ENCODE data around the gene PKIB. TPM values are rescaled to one million over a fixed set of nuclear protein-coding genes. Genes with fewer than 3 reads are reported as not detected.

Gene PKIB
- total and polyA plus RNA-seq, 2 of the 4 experiments (the other 2 are of a cell fraction), result 6.3 to 13.1 TPM

- intact Hi-C loops (cut with micrococcal nuclease), result loop anchor here (10.0 kb wide), 1 partner anchor 679 kb away; no protein-coding TSS in a partner anchor
- H3K4me1 ChIP-seq (ENCODE audit: control insufficient read depth, insufficient read depth, low read length), result peaks cover 2% of the 10 kb centered on the region; the same call in 1 of the 2 replicates
- no peak overlapping the region for H3K23ac ChIP-seq (ENCODE audit: low read depth, low read length)
- POLR2A ChIA-PET (ENCODE audit: unreplicated experiment), result no interaction called here
- H4K8ac ChIP-seq (ENCODE audit: low read depth in 2 of 2, low read length in 2 of 2), result no peak overlapping the region
- H2BK15ac ChIP-seq (ENCODE audit: low read depth, low read length), result no peak overlapping the region
- no peak overlapping the region for H2AFZ ChIP-seq (replicated peaks; ENCODE audit: low read length, poor library complexity)
- no peak overlapping the region for H3K4me2 ChIP-seq (ENCODE audit: low read depth, low read length)
- H3K36me3 ChIP-seq (ENCODE audit: control insufficient read depth, insufficient read depth, low read length), result no peaks in the 10 kb centered on the region
- ATAC-seq (ENCODE audit: low read depth), result no peak
- H3K79me1 ChIP-seq (ENCODE audit: low read depth in 1 of 2, low read length in 2 of 2), result no peaks in the 10 kb centered on the region
- H4K20me1 ChIP-seq (ENCODE audit: insufficient read depth, low read length), result no peaks in the 10 kb centered on the region
- H3K56ac ChIP-seq (ENCODE audit: extremely low read depth, insufficient read depth, low read length), result no peak overlapping the region
- no peak overlapping the region for H3K4me3 ChIP-seq (ENCODE audit: insufficient read depth, low read depth, low read length)
- H2BK20ac ChIP-seq (ENCODE audit: low read depth, low read length), result no peak overlapping the region
- no peak overlapping the region for H2AK9ac ChIP-seq (replicated peaks; ENCODE audit: low read depth, low read length, poor library complexity)
- no peak for DNase-seq
- H4K91ac ChIP-seq (ENCODE audit: insufficient read depth, low read depth, low read length), result no peak overlapping the region
- no CpG with 5 or more reads among the region's 4 CpGs for WGBS, 2 experiments (ENCODE audit: extremely low coverage in 2 of 2, insufficient read length in 1 of 2)
- H2BK5ac ChIP-seq (ENCODE audit: low read depth, low read length, poor library complexity, severe bottlenecking), result no peak overlapping the region
- no peak overlapping the region for H3K14ac ChIP-seq (replicated peaks; ENCODE audit: low read depth, low read length)
- H3K9me1 ChIP-seq (ENCODE audit: insufficient read depth, low read length), result no peaks in the 10 kb centered on the region
- BruUV-seq (replicated peaks), result no TSS peak
- CTCF ChIA-PET, result no interaction called here
- peaks cover 9% of the 10 kb centered on the region for H3K27me3 ChIP-seq (ENCODE audit: control insufficient read depth, insufficient read depth, low read length)
- no peak overlapping the region for H3K27ac ChIP-seq (ENCODE audit: insufficient read depth, low read length)
- no peak for TF ChIP-seq BHLHE40 (IDR thresholded peaks at IDR 0.05; ENCODE audit: low read depth, low read length)
- no peak for TF ChIP-seq MAFK (IDR thresholded peaks at IDR 0.05; ENCODE audit: low read depth, low read length)
- TF ChIP-seq CEBPB (IDR thresholded peaks at IDR 0.05; ENCODE audit: low read depth, low read length), result no peak
- TF ChIP-seq SMC3 (IDR thresholded peaks at IDR 0.05; ENCODE audit: low read depth, low read length), result no peak
- TF ChIP-seq NFE2L2 (IDR thresholded peaks at IDR 0.05; ENCODE audit: low read depth, low read length), result no peak
- TF ChIP-seq RAD21 (IDR thresholded peaks at IDR 0.05; ENCODE audit: low read length), result no peak
- no peak for TF ChIP-seq CTCF (conservative IDR thresholded peaks at IDR 0.05; ENCODE audit: low read depth, low read length)
- TF ChIP-seq MAZ (IDR thresholded peaks at IDR 0.05; ENCODE audit: borderline replicate concordance, low read depth, low read length), result no peak
- TF ChIP-seq ELK1 (IDR thresholded peaks at IDR 0.05; ENCODE audit: borderline replicate concordance, low read depth, low read length), result no peak
- TF ChIP-seq POLR2A (IDR thresholded peaks at IDR 0.05; ENCODE audit: low read depth, low read length), result no peak
- TF ChIP-seq RCOR1 (IDR thresholded peaks at IDR 0.05; ENCODE audit: insufficient replicate concordance, low read length), result no peak
- TF ChIP-seq USF2 (IDR thresholded peaks at IDR 0.05; ENCODE audit: low read depth, low read length), result no peak
- TF ChIP-seq FOS (IDR thresholded peaks at IDR 0.05; ENCODE audit: low read depth, low read length), result no peak
- no peak for TF ChIP-seq MXI1 (IDR thresholded peaks at IDR 0.05; ENCODE audit: borderline replicate concordance, low read depth, low read length)
- TF ChIP-seq RFX5 (IDR thresholded peaks at IDR 0.05; ENCODE audit: low read depth, low read length), result no peak
- TF ChIP-seq CHD1 (IDR thresholded peaks at IDR 0.05; ENCODE audit: low read depth, low read length), result no peak
- in situ Hi-C loops (cut with MboI; ENCODE audit: low sequenced_read_pairs), result loop anchor here (5.0 kb wide), 1 partner anchor 101 kb away; no protein-coding TSS in a partner anchor
- H2AK5ac ChIP-seq (ENCODE audit: low read depth, low read length), result no peak overlapping the region
- H3K18ac ChIP-seq (ENCODE audit: low read depth, low read length), result no peak overlapping the region
- no peaks in the 10 kb centered on the region for H3K9me3 ChIP-seq (ENCODE audit: control insufficient read depth, insufficient read depth, low read length)
- dilution Hi-C loops (cut with HindIII; ENCODE audit: low sequenced_read_pairs, unreplicated experiment), result no loop called here
- H3K4ac ChIP-seq (ENCODE audit: low read depth, low read length), result no peak overlapping the region
- no peak overlapping the region for H3K9ac ChIP-seq (ENCODE audit: low read depth, low read length)
- no peak overlapping the region for H4K5ac ChIP-seq (ENCODE audit: low read depth, low read length)
- H2BK120ac ChIP-seq (ENCODE audit: low read depth, low read length), result no peak overlapping the region
These were observed 126.0 kb downstream of the PKIB start for GRCh38 chr6:122736163-122736562.

All from IMR-90 (cell line).